Omental fat pad (tissue), 4 donors: ENCODE data around the gene RNF141. TPM values are rescaled to one million over a fixed set of nuclear protein-coding genes. Genes with fewer than 3 reads are reported as not detected.

ENCODE experiments used
- ATAC-seq: fragments of 150-250 bp; one replicate; pipeline ENCODE4 v1.9.1; 2016; ENCODE audit warnings: mild to moderate bottlenecking, moderate library complexity; ENCODE audit not compliant: low FRiP score
- DNase-seq: peaks from one replicate; pipeline ENCODE4 v3.0.0-alpha.2; 2019; ENCODE audit warnings: low spot score
- total RNA-seq, 4 donors: library from RNA; depleted of rRNA; stranded (reverse); fragments of >200 nt; gene quantifications; one replicate each; pipeline ENCODE4 v1.1.0, GENCODE V29; 2016
- TF ChIP-seq, protein P1 (sequence below), 3 donors: fragments of 450-650 bp; IDR thresholded peaks; one replicate each; pipeline ENCODE4 v1.5.1; 2016 to 2017; ENCODE audit warnings: antibody characterized with exemption in 3 of 3, mild to moderate bottlenecking in 3 of 3, moderate library complexity in 2 of 3

Gene RNF141
- total RNA-seq, 4 donors from 2014 or later: 20.0 to 35.8 (median 26.5) TPM

DNA sequence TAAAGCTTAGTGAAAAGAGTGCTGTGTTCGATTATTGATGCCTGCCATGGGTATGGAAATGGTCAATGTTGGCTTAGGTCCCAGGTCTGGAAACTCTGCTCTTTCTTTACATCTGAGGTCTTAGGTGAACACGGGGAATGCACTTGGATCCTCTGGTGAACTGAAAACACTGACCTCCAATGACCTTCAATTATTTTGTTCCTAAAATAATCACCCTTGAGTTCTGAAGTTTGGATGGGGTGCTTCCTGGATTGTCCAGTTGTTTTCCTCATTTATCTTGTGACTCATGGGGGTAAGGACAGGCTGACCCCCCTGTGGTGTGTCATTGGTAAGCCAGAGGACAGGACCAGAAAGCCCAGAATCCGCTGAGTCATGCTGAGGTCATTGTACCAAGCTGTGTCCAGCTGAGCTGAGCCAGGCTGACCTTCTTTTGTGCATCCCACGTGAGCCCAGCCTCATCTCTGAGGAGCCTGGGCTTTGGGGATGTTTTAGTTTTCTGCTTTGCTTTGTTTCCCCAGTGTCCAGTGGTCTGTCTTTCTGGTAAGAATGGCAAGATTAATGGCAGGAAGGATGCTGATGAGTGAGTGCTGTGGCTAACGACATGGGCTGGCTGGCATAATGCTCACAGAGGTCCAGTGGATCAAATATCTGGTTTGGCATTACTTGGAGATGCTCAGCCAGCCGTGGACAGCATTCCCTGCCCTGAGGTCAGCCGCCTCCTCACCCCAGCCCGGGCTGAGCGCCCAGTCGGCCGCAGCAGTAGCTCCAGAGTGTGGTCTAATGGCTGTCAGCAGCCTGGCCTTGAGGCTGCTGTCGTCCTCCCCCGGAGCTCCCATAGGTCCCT, 50.4 kb downstream of the RNF141 start:
- peak; percentile 60 for DNase-seq

DNA sequence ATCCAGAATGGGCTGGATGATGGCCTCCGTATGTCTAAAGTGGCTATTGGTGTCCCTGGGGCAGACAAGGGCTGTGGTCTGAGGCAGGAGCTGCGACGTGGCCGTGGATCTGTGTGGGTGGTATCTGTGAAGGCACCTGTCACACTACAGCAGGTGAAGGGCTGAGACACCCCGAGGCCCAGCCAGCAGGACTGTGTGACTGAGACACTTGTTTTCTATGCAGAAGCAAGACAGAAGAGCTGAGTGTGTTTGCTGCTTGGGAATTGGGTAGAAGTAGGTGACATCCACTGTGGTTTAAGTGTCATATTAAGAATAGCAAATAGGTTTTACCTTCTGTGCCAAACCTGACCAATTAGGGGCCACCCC, 51.0 kb downstream of the RNF141 start:
- TF ChIP-seq, protein P1, sequence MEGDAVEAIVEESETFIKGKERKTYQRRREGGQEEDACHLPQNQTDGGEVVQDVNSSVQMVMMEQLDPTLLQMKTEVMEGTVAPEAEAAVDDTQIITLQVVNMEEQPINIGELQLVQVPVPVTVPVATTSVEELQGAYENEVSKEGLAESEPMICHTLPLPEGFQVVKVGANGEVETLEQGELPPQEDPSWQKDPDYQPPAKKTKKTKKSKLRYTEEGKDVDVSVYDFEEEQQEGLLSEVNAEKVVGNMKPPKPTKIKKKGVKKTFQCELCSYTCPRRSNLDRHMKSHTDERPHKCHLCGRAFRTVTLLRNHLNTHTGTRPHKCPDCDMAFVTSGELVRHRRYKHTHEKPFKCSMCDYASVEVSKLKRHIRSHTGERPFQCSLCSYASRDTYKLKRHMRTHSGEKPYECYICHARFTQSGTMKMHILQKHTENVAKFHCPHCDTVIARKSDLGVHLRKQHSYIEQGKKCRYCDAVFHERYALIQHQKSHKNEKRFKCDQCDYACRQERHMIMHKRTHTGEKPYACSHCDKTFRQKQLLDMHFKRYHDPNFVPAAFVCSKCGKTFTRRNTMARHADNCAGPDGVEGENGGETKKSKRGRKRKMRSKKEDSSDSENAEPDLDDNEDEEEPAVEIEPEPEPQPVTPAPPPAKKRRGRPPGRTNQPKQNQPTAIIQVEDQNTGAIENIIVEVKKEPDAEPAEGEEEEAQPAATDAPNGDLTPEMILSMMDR (IDR thresholded peaks at IDR 0.05): no peak
- peak; percentile 20 for DNase-seq
- no peak for ATAC-seq

More for the DNA sequence above, 50.4 kb downstream of the RNF141 start:
- TF ChIP-seq, protein P1 (IDR thresholded peaks at IDR 0.05): no peak
- peak; percentile 85 for ATAC-seq

DNA sequence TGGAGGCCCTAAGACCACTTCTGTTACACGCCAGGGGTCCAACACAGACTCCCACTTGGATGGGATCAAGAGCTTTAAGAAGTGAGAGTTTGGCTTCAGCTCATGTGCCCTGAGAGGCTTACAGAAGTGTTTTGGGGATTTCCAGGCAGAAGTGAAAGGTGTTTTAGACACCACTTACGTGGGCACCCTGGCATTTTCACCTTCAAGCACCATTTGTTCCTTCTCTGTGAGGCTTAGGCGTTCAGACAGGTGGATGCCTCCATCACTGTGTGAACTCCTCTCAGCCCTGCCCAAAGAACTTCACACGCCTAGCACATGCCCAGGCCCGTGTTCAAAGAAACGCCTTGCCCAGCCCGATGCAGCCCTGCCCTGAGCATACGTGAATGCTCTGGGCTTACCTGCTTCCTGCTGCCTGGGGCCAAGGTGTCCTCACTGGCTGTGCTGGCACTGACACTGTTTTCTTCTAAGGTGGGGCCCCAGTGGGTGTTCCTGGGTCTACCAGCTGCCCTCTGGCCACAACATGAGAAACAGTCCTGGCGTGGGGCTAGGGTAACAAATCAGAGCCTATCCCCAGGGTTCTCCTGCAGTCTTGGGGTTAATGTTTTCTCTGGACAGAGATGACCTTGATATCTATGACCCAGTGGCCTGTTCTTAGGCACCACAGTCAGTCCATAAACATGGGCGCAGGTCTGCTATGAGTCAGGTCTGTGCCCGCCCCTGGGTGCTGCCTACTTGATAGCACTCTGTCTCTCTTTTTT, 51.9 kb downstream of the RNF141 start:
- TF ChIP-seq, protein P1 (IDR thresholded peaks at IDR 0.05): no peak
- peak; percentile 11 for DNase-seq
- no peak for ATAC-seq

DNA sequence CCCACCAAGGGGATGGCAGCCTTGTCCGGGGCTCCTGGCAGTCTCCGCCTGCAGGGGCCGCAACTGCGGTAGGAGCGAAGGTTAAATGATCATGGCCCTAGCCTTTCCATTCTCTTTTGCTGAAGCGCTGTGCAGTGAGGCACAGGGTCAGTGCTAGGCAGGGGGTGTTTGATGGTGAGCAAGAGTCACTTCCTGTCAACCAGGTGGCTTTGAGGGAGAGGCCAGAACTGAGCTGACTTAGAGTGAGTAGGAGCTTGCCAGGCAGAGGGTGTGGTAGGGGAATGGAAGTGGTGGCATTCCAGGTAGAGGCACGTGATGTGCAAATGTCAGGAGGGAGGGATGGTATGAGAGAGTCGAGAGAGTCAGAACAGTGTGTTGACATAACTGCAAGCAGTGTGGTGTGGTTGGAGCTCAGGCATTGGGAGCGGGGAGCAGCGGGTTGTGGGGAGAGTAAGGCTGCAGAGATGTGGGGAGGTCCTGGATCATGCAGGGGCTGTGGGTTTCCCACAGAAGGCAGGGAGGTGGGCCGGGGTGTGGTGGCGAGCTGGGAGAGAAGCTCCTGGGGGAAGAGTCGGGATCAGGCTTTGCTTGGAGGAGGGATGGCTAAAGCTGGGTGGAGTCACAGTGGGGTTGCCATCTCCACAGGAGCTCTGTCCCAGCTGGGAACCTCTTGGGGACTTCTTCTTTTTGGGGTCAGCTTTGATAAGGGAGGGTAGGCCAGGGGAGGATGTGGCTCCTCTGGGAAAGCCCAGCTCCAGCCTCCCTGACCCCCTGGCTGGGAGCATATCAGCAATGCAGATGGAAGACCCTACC, 52.7 kb downstream of the RNF141 start:
- DNase-seq: peak; percentile 18
- no peak for ATAC-seq
- TF ChIP-seq, protein P1 (IDR thresholded peaks at IDR 0.05): no peak

DNA sequence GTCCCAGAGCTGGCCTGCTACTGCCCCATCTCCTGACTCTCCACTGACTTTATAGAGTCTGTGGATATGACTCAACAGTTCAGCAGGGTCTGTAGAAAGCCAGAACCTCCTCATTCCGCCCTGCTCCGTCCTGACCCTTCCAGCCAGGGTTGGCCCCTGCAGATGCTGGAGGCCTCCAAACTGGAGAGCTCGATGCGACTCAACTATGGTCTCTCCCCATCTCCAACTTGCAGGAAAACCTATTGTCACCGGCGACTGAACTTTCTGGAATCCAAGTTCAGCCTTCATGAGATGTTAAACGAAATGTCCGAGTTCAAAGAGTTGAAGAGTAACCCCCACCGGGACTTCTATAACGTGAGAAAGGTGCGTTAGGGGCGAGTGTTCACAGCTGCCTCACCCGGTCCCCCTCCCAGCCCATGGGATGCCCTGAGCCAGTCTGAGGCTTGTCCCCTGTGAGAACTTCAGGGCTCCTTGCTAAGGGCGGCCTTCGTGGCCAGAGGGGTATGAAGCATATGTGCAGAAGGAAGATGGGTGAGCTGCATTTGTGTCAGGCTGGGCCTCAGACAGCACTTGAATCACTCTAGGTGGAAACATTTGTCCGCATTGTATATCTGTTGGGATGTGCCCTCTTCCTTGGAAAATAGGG, 53.9 kb downstream of the RNF141 start:
- TF ChIP-seq, protein P1 (IDR thresholded peaks at IDR 0.05): no peak
- DNase-seq (peak; percentile 8), ATAC-seq (no peak)

DNA sequence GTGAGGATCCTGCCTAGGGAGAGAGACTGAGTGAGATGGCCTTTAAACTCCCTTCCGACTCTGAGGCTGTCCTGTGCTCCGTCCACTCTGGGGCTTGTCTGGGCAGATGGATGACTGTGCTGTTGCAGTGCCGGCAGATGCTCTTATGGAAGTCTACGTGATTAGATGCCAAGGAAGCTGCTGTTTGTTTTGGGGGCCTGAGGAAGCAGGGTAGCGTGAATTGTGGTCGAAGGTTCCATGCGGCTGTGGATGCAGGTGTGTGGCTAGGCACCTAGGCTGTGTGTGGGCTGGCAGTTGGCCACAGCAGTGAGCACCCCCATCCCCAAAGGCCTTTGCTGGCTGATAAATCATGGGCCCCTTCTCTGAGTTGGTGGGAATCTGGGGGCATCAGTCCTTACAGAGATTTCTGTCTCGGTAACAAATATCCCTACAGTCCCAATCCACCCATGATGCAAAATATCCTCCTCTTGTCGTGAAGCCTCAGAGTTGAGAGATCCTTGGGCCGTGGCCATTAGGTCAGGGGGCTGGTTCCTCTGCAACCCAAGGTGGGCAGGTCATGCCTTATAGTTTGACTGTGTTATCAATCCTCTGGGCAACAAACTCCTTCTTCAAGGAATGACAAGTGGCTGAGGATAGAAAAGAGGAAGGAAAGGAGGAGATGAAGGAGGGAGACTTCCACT, 54.7 kb downstream of the RNF141 start:
- DNase-seq (peak; percentile 2), ATAC-seq (no peak)
- TF ChIP-seq, protein P1 (IDR thresholded peaks at IDR 0.05): no peak
